ENCODE results near the gene HOXA1.

The HOXA1 gene

GRCh38 chr7:27116031-27116961 lies 20.5 kb upstream of the HOXA1 start:
- DNase-seq (ENCODE audit: low read depth) = no peak
- TF ChIP-seq CTCF (IDR thresholded peaks at IDR 0.05; ENCODE audit: control insufficient read depth, insufficient read depth, low read depth, low read length, missing control alignments) = no peak

GRCh38 chr7:27115221-27116026 lies 19.6 kb upstream of the HOXA1 start:
- TF ChIP-seq CTCF (IDR thresholded peaks at IDR 0.05; ENCODE audit: control insufficient read depth, insufficient read depth, low read depth, low read length, missing control alignments) = no peak
- no peak overlapping the region for H3K4me3 ChIP-seq (ENCODE audit: control insufficient read depth, low read depth, low read length)
- DNase-seq (ENCODE audit: low read depth) = no peak

More at GRCh38 chr7:27116031-27116961, 20.5 kb upstream of the HOXA1 start:
- no peak overlapping the region for H3K4me3 ChIP-seq (ENCODE audit: control insufficient read depth, low read depth, low read length)

- H3K4me3 ChIP-seq (ENCODE audit: control insufficient read depth, low read depth, low read length) = no peak overlapping the region
- no peak for TF ChIP-seq CTCF (IDR thresholded peaks at IDR 0.05; ENCODE audit: control insufficient read depth, insufficient read depth, low read depth, low read length, missing control alignments)
- no peak for DNase-seq (ENCODE audit: low read depth)
Observed at GRCh38 chr7:27114881-27115220, 19.1 kb upstream of the HOXA1 start.

- DNase-seq (ENCODE audit: low read depth) = no peak
- TF ChIP-seq CTCF (IDR thresholded peaks at IDR 0.05; ENCODE audit: control insufficient read depth, insufficient read depth, low read depth, low read length, missing control alignments) = no peak
- no peak overlapping the region for H3K4me3 ChIP-seq (ENCODE audit: control insufficient read depth, low read depth, low read length)
Observed at GRCh38 chr7:27113991-27114769, 18.4 kb upstream of the HOXA1 start.

GRCh38 chr7:27112955-27113949 lies 17.5 kb upstream of the HOXA1 start:
- DNase-seq (ENCODE audit: low read depth) = no peak
- no peak overlapping the region for H3K4me3 ChIP-seq (ENCODE audit: control insufficient read depth, low read depth, low read length)
- TF ChIP-seq CTCF (IDR thresholded peaks at IDR 0.05; ENCODE audit: control insufficient read depth, insufficient read depth, low read depth, low read length, missing control alignments) = no peak

All from AG09309 (cell line).